Stimulated activated CD8-positive, alpha-beta memory T cell treated with anti-CD3 and anti-CD28 coated beads, Interleukin-7, amount 100 ng/mL, for 24 hours (primary cell): ENCODE results near the gene DCP2.
"Not testable (repeated sequence)": the region's sequence is repeated elsewhere in the genome, so short reads cannot be mapped to it uniquely, and the experiment has no call there.

Experiments
- DNase-seq: peaks from one replicate; pipeline ENCODE4 v3.0.0-alpha.2; 2020; ENCODE audit warnings: low read depth

DCP2 gene

GRCh38 chr5:112976432-112977309, at the start of gene DCP2:
Gene DCP2, plus strand, starts transcription at chr5:112976798. Its CDS starts 136 bp downstream, at chr5:112976934.
- DNase-seq = peak; percentile 78

GRCh38 chr5:112929336-112930081, 47.1 kb upstream of the DCP2 start:
- DNase-seq = no peak

- DNase-seq = no peak
These were observed 46.6 kb upstream of the DCP2 start for GRCh38 chr5:112930082-112930344.

GRCh38 chr5:112931473-112931872, 45.1 kb upstream of the DCP2 start:
- no peak for DNase-seq

- no peak for DNase-seq
These were observed 43.5 kb upstream of the DCP2 start for GRCh38 chr5:112933105-112933504.

- no peak for DNase-seq
These were observed 42.8 kb upstream of the DCP2 start for GRCh38 chr5:112933651-112934365.

DNA sequence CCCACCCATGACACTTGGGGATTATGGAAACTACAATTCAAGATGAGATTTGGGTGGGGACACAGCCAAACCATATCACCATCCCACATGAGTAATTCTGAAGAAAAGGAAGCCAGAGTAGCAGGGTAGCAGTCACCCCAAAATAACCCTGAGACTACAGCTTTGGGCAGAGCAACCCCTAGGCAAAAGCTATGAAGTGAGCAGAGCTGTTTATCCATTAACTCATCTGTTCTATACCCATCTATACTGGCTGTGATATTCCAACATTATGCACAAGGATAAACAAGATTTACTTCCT, 42.3 kb upstream of the DCP2 start:
- no peak for DNase-seq

- no peak for DNase-seq
These were observed 40.9 kb upstream of the DCP2 start for GRCh38 chr5:112935675-112936074.

- no peak for DNase-seq
These were observed 38.3 kb upstream of the DCP2 start for GRCh38 chr5:112938286-112938685.

GRCh38 chr5:112940670-112941069, 35.9 kb upstream of the DCP2 start:
- no peak for DNase-seq

DNA sequence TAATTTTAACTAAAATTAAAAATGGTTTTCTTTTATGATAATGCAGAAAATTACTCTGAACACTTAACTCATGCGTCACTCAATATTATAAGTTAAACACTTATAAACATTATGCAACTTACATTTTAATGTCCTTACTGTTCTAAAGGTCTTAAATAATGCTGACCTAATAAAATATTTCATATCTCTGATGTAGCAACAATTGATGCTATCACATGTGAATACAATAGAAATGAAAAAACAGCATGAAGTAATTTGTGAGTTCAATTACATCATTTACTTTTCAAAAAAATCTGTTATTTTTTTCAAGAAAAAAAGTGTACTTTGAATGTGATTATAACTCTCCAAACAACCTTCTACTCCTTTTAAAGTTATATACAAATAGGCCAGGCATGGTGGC, 28.1 kb upstream of the DCP2 start:
- no peak for DNase-seq

DNA sequence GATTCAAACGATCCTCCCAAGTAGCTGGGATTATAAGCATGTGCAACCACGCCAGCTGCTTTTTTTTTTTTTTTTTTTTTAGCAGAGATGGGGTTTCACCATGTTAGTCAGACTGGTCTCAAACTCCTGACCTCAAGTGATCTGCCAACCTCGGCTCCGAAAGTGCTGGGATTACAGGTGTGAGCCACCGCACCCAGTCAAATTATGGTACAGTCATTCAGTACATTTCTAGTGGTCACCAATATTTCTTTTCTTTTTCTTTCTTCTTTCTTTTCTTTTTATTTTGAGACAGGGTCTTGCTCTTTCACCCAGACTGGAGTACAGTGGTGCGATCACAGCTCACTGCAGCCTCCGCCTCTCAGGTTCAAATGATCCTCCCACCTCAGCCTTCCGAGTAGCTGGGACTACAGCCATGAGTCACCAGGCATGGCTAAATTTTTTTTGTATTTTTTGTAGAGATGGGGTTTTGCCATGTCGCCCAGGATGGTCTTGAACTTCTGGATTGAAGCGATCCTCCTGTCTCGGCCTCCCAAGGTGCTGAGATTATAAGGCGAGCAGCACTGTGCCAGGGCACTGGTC, 25.4 kb upstream of the DCP2 start:
- no peak for DNase-seq

- no peak for DNase-seq
These were observed 20.0 kb upstream of the DCP2 start for GRCh38 chr5:112956606-112957005.

DNA sequence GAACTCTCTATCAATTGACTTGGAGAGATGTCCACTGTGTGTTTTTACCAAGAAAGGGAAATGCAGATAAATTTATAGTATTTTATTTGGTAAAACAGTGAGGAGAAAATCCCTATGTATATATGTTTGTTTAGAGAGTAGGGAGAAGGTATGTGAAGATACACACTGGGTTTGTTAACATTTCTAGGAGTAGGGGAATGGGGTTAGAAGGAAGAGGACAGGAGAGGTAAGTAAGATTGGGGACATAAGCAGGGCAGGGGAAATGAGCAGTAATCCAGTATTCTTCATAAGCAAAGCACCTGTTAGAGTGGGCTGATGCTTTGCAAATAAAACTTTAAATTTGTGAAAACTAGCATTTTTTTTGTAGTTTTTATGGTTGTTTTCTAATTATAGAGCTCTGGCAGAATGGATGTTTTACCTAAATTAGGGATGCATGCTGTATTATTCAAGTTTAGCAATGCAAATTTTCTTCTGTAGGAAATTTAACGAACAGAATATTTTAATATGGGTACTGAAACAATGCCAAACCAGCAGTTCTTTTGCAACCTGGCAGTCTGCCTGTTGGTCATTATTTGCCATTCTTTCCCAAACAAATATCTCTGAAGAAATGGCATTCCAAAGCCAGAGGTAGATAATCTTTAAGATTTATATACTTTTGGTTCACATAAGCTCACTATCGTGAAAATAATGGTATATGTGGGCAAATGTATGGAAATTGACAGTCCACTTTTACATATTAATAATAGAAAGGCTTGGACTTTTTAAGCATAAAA, 19.4 kb upstream of the DCP2 start:
- no peak for DNase-seq

GRCh38 chr5:112958093-112959088, 18.2 kb upstream of the DCP2 start:
- DNase-seq = no peak

DNA sequence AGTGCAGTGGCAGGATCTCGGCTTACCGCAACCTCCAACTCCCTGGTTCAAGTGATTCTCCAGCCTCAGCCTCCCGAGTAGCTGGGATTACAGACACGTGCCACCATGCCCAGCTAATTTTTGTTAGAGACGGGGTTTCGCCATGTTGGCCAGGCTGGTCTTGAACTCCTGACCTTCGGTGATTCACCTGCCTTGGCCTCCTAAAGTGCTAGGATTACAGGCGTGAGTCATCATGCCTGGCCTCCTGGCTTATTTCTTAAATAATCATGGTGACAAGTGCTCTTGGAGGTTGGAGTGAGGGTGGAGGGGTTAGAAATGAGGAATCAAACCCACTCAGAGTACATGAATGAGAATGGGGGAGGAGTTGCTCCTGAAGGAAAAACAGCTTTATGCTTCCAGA, 16.7 kb upstream of the DCP2 start:
- not testable (repeated sequence) for DNase-seq

DNA sequence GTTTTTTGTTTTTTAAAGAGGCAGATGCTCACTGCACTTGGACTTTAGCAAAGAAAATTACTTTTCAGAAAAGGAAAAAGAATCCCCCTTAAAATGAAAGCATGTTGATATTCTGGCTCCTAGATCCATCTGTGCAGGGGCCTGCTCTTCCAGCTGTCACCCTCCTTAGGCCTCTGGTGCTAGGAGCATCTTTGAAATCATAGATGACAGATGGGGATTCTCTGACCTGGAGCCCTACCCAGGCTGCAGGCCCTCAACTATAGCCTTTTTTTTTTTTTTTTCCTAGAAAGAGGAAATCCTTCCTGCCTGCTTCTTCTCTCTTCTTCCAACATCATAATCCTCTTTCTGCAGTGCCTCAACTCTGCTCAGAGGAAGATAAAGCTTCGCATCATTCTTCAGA, 16.3 kb upstream of the DCP2 start:
- DNase-seq = no peak

- no peak for DNase-seq
These were observed 15.6 kb upstream of the DCP2 start for GRCh38 chr5:112960863-112961504.

- not testable (repeated sequence) for DNase-seq
These were observed 13.2 kb upstream of the DCP2 start for GRCh38 chr5:112963374-112963733.

DNA sequence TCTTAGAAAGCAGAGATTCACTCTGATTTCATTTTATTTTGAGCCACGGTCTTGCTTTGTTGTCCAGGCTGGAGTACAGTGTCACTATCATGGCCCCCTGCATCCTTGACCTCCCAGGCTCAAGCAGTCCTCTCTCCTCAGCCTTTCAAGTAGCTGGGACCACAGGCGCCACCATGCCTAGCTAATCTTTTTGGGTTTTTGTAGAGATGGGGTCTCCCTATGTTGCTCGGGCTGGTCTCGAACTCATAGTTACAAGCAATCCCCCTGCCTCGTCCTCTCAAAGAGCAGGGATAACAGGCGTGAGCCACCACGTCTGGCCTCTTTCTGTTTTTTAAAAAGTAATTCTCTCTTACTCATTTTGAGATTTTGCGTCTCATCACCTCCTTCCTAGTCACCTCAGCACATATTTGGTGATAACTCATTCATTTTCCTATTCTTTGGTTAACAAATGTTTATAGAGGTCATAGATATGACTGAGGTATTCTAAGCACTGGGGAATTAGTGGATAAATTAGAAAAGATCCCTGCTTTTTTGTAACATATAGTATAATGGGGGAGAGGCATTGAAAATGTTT, 10.8 kb upstream of the DCP2 start:
- DNase-seq = no peak
